T1000 (cell line): ENCODE data around the gene CALHM3.

Source experiments
- DNase-seq: peaks from one replicate; lab custom pipeline; 2025; ENCODE audit warnings: mixed read lengths; lab: John Stamatoyannopoulos, UW

CALHM3 gene

DNA sequence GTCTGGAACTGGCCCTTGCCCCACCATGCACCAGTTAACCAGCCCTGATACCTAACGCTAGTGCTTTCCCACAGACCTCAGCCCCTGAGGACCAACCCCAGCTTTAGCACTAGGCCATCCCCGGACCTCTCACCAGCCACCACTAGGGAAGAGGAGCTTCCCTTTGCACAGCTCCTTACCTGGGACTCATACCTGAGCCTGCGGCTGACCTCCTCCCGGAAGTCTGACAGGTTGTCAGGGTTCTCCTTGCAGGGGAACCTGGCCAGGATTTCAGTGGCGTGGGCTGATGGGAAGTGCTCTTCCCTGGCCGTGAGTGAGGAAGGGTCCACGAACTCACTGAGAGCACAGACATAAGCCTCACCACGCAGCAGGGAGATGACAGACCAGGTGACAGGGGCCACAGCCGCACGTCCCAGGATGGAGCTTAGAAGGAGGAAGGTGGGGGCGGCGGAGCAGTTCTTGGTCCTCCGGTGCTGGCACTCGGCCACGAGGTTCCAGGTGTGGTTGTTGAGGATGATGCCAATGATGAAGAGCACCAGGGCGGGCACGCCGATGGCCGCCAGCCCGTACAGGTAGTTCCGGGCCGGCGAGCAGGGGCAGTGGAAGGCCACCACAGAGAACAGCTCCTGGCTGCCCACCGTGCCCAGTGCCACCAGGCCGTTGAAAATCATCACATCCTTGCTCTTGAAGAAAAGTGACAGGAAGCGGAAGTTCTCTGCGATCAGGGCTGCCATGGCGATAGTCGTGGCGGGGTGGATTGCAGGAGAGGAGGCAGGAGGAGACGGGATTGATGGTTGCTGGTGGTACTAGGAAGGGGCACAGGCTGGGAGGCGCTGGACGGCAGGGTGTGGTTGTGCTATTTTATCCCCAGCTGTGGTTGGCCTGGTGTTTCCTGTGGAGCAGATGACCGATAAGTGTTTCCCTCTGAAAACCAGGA, 29.6 kb downstream of the CALHM3 start:
- no peak for DNase-seq

DNA sequence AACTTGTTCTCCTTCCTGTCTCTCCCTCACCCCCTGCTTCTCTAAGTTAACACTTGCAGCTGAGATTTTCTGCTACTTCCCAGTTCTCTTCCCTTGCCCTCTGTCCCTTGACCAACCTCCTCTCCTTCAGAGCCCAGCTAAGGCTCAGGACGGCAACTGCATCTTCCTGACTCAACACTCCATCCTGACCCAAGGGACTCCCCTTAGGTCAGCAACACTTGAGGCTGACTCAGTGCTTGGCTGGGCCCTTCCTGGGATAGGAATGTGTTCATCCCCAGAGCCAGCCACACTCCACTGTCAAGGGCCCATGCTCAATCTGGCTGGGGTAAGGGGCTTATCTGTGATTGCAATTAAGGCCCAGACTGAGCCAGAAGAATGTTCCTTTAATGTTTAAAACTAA, 30.3 kb downstream of the CALHM3 start:
- peak; percentile 32 for DNase-seq

GRCh38 chr10:103447187-103447586, 31.9 kb downstream of the CALHM3 start:
- no peak for DNase-seq

GRCh38 chr10:103445767-103446567, 33.1 kb downstream of the CALHM3 start:
- no peak for DNase-seq

GRCh38 chr10:103445366-103445765, 33.7 kb downstream of the CALHM3 start:
- DNase-seq = no peak

GRCh38 chr10:103444478-103444877, 34.6 kb downstream of the CALHM3 start:
- no peak for DNase-seq

DNA sequence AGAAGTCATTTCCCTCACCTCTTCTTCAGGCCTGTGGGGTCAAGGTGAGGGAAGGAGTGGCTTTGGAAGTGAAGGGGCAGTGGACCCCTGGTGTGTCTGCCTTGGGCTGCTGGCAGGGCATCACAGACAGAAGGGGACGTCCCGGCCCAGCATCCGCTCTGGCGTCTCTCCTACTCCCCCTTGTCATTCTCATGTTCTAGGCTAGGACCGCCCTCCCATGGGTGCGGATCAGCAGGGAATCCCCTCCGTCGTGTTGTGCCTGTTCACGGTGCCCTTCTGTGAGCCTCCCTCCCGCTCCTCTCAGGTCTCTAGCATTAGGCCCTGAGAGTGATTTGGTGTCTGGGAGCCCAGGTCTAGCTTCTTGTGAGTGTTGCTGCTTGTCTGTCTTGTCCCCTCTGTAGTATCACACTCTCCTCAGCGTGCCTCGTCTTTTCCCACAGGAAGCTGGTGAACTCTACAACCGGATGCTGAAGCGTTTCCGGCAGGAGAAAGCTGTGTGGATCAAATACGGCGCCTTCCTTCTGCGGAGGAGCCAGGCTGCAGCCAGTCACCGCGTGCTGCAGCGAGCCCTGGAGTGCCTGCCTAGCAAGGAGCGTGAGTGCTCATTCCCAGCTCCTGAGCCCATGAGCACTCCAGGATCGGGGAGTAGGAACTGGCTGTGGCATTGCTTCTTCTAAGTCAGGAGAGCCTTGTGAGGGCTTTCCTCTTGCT, 35.4 kb downstream of the CALHM3 start:
- DNase-seq = no peak

DNA sequence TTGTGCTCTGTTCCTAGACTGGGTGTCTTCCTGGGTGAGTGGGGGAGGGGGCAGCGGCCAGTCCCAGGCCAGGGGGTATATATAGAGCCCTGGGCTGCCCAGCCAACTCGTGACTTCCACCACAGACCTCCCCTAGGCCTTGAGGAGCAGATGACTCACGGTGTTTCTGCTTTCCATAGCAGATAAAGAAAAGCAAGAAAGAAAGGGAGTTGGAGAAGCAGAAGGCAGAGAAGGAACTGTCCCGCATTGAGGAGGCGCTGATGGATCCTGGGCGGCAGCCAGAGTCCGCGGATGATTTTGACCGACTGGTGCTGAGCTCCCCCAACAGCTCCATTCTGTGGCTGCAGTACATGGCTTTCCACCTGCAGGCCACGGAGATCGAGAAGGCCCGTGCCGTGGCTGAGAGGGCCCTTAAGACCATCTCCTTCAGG, 37.0 kb downstream of the CALHM3 start:
- DNase-seq = peak; percentile 29

GRCh38 chr10:103441611-103442010, 37.4 kb downstream of the CALHM3 start:
- DNase-seq = no peak

DNA sequence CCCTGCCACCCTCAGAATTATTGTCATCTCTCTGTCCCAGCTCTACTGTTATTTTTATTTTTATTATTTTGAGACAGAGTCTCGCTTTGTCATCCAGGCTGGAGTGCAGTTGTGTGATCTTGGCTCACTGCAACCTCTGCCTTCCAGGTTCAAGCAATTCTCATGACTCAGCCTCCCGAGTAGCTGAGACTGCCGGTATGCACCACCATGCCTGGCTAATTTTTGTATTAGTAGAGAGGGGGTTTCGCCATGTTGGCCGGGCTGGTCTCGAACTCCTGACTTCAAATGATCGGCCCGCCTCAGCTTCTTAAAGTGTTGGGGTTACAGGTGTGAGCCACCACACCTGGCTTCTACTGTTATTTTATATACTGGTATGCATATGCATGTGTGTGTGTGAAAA, 37.8 kb downstream of the CALHM3 start:
- no peak for DNase-seq

- no peak for DNase-seq
These were observed 38.6 kb downstream of the CALHM3 start for GRCh38 chr10:103440416-103440815.

- no peak for DNase-seq
These were observed 39.3 kb downstream of the CALHM3 start for GRCh38 chr10:103439776-103440175.

GRCh38 chr10:103433858-103434257, 45.2 kb downstream of the CALHM3 start:
- no peak for DNase-seq

- no peak for DNase-seq
These were observed 47.1 kb downstream of the CALHM3 start for GRCh38 chr10:103431902-103432301.

GRCh38 chr10:103429647-103430046, 49.4 kb downstream of the CALHM3 start:
- DNase-seq = no peak

- DNase-seq = no peak
These were observed 49.9 kb downstream of the CALHM3 start for GRCh38 chr10:103428989-103429643.

DNA sequence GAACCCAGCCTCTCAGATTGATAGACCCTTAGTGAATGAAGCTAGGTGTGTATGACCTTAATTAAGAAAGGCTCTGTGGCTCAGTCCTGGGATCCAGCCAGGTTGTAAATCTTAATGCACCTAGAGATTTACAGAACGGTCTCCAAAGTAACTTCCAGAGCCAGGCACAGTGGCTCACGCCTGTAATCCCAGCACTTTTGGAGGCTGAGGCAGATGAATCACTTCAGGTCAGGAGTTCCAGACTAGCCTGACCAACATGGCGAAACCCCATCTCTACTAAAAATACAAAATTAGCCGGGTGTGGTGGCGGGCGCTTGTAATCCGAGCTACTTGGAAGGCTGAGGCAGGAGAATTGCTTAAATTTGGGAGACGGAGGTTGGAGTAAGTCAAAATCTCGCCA, 51.2 kb downstream of the CALHM3 start:
- DNase-seq = no peak

DNA sequence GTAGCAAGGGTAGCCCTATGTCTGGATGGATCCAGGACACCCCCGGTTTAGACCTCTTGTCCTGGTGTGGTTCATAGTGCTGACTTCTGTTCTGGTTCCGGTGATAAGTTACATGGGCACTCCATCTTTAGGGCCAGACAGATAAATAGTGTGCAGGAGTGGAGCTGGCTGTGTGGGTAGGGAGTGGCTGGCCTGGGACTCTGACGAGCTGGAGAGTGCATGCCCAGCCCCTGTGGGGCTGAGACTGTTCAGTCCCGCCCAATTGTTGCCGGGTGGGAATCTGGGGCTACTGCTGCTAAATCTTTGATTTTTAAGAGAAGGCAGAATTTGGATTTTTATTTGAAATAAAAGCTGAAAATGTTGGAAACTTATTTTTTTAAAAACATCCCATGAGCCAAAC, 55.3 kb downstream of the CALHM3 start:
- DNase-seq = no peak
